Measurements from ENCODE around the gene ATP2C1.

Gene ATP2C1

DNA sequence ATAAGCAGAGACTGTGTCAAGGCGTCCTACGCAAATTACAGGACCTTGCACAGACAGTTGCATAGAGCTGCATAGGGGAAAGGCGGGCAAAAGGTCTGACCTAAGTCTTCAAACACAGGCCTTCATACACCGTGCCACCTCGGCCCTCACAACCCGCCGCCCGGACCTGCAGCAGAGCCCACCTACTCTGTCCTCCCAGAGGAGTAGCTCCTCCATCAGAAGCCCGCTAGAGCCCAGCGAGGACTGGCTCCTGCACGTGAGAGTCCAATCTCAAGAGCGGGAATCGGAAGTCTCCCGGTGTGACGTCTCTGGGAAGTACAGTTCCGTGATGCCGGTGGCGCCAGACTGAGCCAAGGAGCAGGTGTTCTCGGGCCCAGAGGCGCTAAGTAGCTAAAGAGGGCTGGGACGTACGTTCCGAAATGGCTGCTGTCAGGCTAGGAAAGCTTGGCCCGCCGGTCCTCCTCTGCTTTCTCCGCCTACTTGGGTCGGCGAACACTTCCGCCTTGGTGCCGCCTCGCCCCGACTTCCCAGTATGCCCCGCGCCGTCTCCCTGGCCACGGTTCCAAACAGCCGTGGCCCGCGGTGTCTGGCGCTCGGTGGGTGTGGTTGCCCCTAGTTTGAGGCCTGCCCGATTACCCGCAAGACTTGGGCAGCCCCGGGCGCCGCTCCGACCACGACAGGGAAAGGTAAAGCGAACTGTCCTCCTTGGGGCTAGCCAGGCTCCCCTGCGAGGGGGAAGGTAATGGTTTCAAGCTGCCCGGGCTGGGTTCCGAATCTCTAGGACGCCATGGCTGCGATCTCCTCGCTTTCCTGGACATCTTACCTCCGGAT, 132.7 kb downstream of the ATP2C1 start, which contains the start of the genes ASTE1 and NEK11:
Gene ASTE1, minus strand, starts transcription at position 505 of the 831 bp plus-strand sequence. CDS start 1,519 bp downstream, outside the sequence.
Gene NEK11, plus strand, starts transcription at position 557 of the 831 bp plus-strand sequence. CDS start 2,832 bp downstream, outside the sequence.
- Histone ChIP-seq H3F3A (ENCODE audit: insufficient read depth) (no peaks in the 10 kb centered on the region), H3K9ac (ENCODE audit: low read length) (peak within 1 kb of the TSS; percentile 94), H3K4me3 (ENCODE audit: insufficient read depth, low read length, poor library complexity, severe bottlenecking) (peak within 1 kb of the TSS; percentile 95)

DNA sequence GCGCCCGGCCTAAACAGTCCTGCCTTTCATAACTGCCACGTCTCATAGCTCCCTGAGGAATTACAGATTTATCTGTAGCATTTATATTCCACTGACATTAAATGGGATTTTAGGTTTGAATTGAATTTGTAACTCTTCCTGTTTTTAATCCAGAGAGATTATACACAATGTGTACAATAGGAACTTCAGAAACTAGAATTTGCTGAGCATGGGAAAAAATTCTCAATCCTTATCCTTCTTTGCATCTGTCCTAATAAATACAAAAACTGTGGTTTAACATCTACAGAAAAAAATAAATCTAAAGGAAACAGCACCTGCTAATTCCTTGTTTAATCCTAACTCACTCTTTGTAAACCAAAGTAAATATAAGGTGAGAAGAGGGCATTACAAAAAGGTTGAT, 135.0 kb downstream of the ATP2C1 start:
- H3K27ac ChIP-seq (ENCODE audit: low read depth, low read length) = no peak overlapping the region
- TF ChIP-seq EZH2phosphoT487 (conservative IDR thresholded peaks at IDR 0.05; ENCODE audit: low read length) = no peak
- TF ChIP-seq, protein P1, sequence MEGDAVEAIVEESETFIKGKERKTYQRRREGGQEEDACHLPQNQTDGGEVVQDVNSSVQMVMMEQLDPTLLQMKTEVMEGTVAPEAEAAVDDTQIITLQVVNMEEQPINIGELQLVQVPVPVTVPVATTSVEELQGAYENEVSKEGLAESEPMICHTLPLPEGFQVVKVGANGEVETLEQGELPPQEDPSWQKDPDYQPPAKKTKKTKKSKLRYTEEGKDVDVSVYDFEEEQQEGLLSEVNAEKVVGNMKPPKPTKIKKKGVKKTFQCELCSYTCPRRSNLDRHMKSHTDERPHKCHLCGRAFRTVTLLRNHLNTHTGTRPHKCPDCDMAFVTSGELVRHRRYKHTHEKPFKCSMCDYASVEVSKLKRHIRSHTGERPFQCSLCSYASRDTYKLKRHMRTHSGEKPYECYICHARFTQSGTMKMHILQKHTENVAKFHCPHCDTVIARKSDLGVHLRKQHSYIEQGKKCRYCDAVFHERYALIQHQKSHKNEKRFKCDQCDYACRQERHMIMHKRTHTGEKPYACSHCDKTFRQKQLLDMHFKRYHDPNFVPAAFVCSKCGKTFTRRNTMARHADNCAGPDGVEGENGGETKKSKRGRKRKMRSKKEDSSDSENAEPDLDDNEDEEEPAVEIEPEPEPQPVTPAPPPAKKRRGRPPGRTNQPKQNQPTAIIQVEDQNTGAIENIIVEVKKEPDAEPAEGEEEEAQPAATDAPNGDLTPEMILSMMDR (IDR thresholded peaks at IDR 0.05; ENCODE audit: insufficient read depth, low read length, poor library complexity, severe bottlenecking) = no peak
- no peak overlapping the region for H3K4me3 ChIP-seq (ENCODE audit: insufficient read depth, low read length, poor library complexity, severe bottlenecking)
- H4K20me1 ChIP-seq (ENCODE audit: low read depth, low read length) = no peaks in the 10 kb centered on the region
- no peaks in the 10 kb centered on the region for H3K36me3 ChIP-seq (ENCODE audit: low read length)
- peaks cover 16% of the 10 kb centered on the region; the same call in 1 of the 2 replicates for H3K79me2 ChIP-seq (ENCODE audit: insufficient read depth, low read length)
- H3K9me3 ChIP-seq (ENCODE audit: insufficient read depth, low read length) = no peaks in the 10 kb centered on the region
- no peak overlapping the region for H2AFZ ChIP-seq (ENCODE audit: low read depth, low read length, severe bottlenecking)
- no peaks in the 10 kb centered on the region for H3F3A ChIP-seq (ENCODE audit: insufficient read depth)
- no peak overlapping the region for H3K9ac ChIP-seq (ENCODE audit: low read length)
- no peaks in the 10 kb centered on the region for H3K27me3 ChIP-seq (ENCODE audit: low read length)
- H3K4me2 ChIP-seq (ENCODE audit: low read depth, low read length, poor library complexity, severe bottlenecking) = no peak overlapping the region
- no peaks in the 10 kb centered on the region for H3K9me2 ChIP-seq (replicated peaks; ENCODE audit: insufficient read depth, low read length)

More for the DNA sequence above, 132.7 kb downstream of the ATP2C1 start, which contains the start of the genes ASTE1 and NEK11:
- H3K36me3 ChIP-seq (ENCODE audit: low read length) = peaks cover 5% of the 10 kb centered on the region; the same call in 1 of the 2 replicates
- no peak for TF ChIP-seq EZH2phosphoT487 (conservative IDR thresholded peaks at IDR 0.05; ENCODE audit: low read length)
- TF ChIP-seq, protein P1 (IDR thresholded peaks at IDR 0.05; ENCODE audit: insufficient read depth, low read length, poor library complexity, severe bottlenecking) = no peak
- H3K79me2 ChIP-seq (ENCODE audit: insufficient read depth, low read length) = peaks cover 31% of the 10 kb centered on the region
- H3K27ac ChIP-seq (ENCODE audit: low read depth, low read length) = peak within 1 kb of the TSS; percentile 75
- H4K20me1 ChIP-seq (ENCODE audit: low read depth, low read length) = no peaks in the 10 kb centered on the region
- no peaks in the 10 kb centered on the region for H3K27me3 ChIP-seq (ENCODE audit: low read length)
- peak within 1 kb of the TSS; percentile 99 for H2AFZ ChIP-seq (ENCODE audit: low read depth, low read length, severe bottlenecking)
- peak within 1 kb of the TSS; percentile 99 for H3K4me2 ChIP-seq (ENCODE audit: low read depth, low read length, poor library complexity, severe bottlenecking)
- H3K9me2 ChIP-seq (replicated peaks; ENCODE audit: insufficient read depth, low read length) = no peaks in the 10 kb centered on the region
- no peaks in the 10 kb centered on the region for H3K9me3 ChIP-seq (ENCODE audit: insufficient read depth, low read length)

DNA sequence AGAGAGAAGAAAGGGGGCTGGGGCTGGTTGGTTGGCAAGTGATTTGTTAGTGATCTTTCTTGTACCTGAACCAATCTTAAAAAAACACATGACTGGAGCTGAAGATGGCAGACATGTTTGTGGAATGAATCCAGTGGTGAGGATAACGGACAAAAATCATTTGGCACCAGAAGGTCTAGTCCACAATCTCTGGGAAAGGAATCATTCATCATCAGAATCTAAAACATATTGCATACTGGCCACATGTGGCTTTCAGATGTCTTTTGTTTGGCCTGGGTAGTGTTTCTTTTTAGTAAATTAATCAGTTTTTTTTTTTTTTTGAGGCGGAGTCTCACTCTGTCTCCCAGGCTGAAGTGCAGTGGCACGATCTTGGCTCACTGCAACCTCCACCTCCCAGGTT, 137.8 kb downstream of the ATP2C1 start:
- H3K79me2 ChIP-seq (ENCODE audit: insufficient read depth, low read length) = no peaks in the 10 kb centered on the region
- H3K9me3 ChIP-seq (ENCODE audit: insufficient read depth, low read length) = no peaks in the 10 kb centered on the region
- H3K4me2 ChIP-seq (ENCODE audit: low read depth, low read length, poor library complexity, severe bottlenecking) = no peak overlapping the region
- no peaks in the 10 kb centered on the region for H3F3A ChIP-seq (ENCODE audit: insufficient read depth)
- TF ChIP-seq EZH2phosphoT487 (conservative IDR thresholded peaks at IDR 0.05; ENCODE audit: low read length) = no peak
- TF ChIP-seq, protein P1 (IDR thresholded peaks at IDR 0.05; ENCODE audit: insufficient read depth, low read length, poor library complexity, severe bottlenecking) = no peak
- H3K9ac ChIP-seq (ENCODE audit: low read length) = no peak overlapping the region
- H3K9me2 ChIP-seq (replicated peaks; ENCODE audit: insufficient read depth, low read length) = no peaks in the 10 kb centered on the region
- H3K4me3 ChIP-seq (ENCODE audit: insufficient read depth, low read length, poor library complexity, severe bottlenecking) = no peak overlapping the region
- no peak overlapping the region for H2AFZ ChIP-seq (ENCODE audit: low read depth, low read length, severe bottlenecking)
- no peak overlapping the region for H3K27ac ChIP-seq (ENCODE audit: low read depth, low read length)
- H3K27me3 ChIP-seq (ENCODE audit: low read length) = no peaks in the 10 kb centered on the region
- H3K36me3 ChIP-seq (ENCODE audit: low read length) = no peaks in the 10 kb centered on the region
- no peaks in the 10 kb centered on the region for H4K20me1 ChIP-seq (ENCODE audit: low read depth, low read length)

Data from SU-DHL-6 (cell line).